Bone marrow (tissue), 2 donors: ENCODE results near the gene LGI2.

Experiments used
- DNase-seq, 2 donors: peaks; one replicate each; lab custom pipeline; 2025; lab: John Stamatoyannopoulos, UW

The LGI2 gene

GRCh38 chr4:24966076-24966475 lies 64.7 kb downstream of the LGI2 start:
- DNase-seq = no peak

GRCh38 chr4:24965627-24966026 lies 65.1 kb downstream of the LGI2 start:
- no peak for DNase-seq

- no peak for DNase-seq
Measured at GRCh38 chr4:24963277-24963676, 67.5 kb downstream of the LGI2 start.

GRCh38 chr4:24957886-24958285 lies 72.9 kb downstream of the LGI2 start:
- no peak for DNase-seq

GRCh38 chr4:24956763-24957162 lies 74.0 kb downstream of the LGI2 start:
- no peak for DNase-seq

GRCh38 chr4:24956091-24956490 lies 74.7 kb downstream of the LGI2 start:
- DNase-seq = no peak

- DNase-seq = no peak
Measured at GRCh38 chr4:24952667-24953066, 78.1 kb downstream of the LGI2 start.

GRCh38 chr4:24949970-24950369 lies 80.8 kb downstream of the LGI2 start:
- no peak for DNase-seq
